ENCODE data around the gene DIO3. TPM values are rescaled to one million over a fixed set of nuclear protein-coding genes. Genes with fewer than 3 reads are reported as not detected.

Gene DIO3
- total and polyA plus RNA-seq, 2 of the 4 experiments (the other 2 are of a cell fraction), result not detected

DNA sequence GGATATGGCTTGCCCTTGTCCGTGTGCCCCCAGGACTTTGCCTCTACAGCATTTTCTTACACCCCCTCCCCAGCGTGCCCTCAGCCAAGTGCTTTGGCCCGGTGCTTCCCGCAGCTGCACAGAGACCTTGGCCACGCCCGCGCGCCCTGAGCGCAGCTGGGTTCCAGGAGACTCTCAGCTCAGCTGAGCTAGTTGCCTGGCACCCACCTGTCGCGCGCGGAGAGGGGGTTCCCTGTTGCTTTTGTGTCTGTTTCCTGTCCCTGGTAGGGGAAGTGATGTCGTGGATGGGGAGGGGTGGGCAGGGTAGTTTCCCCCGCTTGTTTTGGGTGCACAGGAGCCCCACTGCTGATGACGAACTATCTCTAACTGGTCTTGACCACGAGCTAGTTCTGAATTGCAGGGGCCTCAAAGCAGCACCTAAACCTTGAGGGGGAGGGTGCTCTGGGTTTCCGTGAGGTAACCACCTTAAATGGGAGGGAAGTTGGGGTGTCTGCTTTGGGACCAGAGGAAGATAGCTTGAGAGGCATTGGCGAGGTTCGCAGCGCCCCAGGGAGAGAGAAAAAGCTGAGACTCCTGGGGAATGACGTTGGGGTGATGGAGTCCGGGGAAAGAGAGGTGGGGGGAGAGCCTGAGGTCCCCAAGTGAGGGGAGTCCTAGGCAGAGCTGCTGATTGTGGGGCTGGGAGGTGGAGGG lies 1.5 kb downstream of the DIO3 start:
- Histone ChIP-seq H2AK5ac (ENCODE audit: low read depth, low read length) (no peak overlapping the region), H3K27ac (ENCODE audit: insufficient read depth, low read length) (no peak overlapping the region), H2AK9ac (replicated peaks; ENCODE audit: low read depth, low read length, poor library complexity) (no peak overlapping the region), H3K9me1 (ENCODE audit: insufficient read depth, low read length) (no peaks in the 10 kb centered on the region), H3K14ac (replicated peaks; ENCODE audit: low read depth, low read length) (no peak overlapping the region), H3K4me1 (ENCODE audit: control insufficient read depth, insufficient read depth, low read length) (no peaks in the 10 kb centered on the region), H3K79me1 (ENCODE audit: low read depth in 1 of 2, low read length in 2 of 2) (no peaks in the 10 kb centered on the region), H3K27me3 (ENCODE audit: control insufficient read depth, insufficient read depth, low read length) (peaks cover 79% of the 10 kb centered on the region), H3K18ac (ENCODE audit: low read depth, low read length) (no peak overlapping the region), H4K91ac (ENCODE audit: insufficient read depth, low read depth, low read length) (no peak overlapping the region), H3K23ac (ENCODE audit: low read depth, low read length) (no peak overlapping the region), H2AFZ (replicated peaks; ENCODE audit: low read length, poor library complexity) (no peak overlapping the region), H2BK5ac (ENCODE audit: low read depth, low read length, poor library complexity, severe bottlenecking) (no peak overlapping the region), H2BK20ac (ENCODE audit: low read depth, low read length) (no peak overlapping the region), H3K36me3 (ENCODE audit: control insufficient read depth, insufficient read depth, low read length) (no peaks in the 10 kb centered on the region), H4K8ac (ENCODE audit: low read depth in 2 of 2, low read length in 2 of 2) (no peak overlapping the region), H3K4ac (ENCODE audit: low read depth, low read length) (no peak overlapping the region), H4K20me1 (ENCODE audit: insufficient read depth, low read length) (no peaks in the 10 kb centered on the region), H3K4me2 (ENCODE audit: low read depth, low read length) (no peak overlapping the region), H2BK120ac (ENCODE audit: low read depth, low read length) (no peak overlapping the region), H3K9ac (ENCODE audit: low read depth, low read length) (no peak overlapping the region), H3K56ac (ENCODE audit: extremely low read depth, insufficient read depth, low read length) (no peak overlapping the region), H3K4me3 (ENCODE audit: insufficient read depth, low read depth, low read length) (no peak overlapping the region), H2BK15ac (ENCODE audit: low read depth, low read length) (no peak overlapping the region), H4K5ac (ENCODE audit: low read depth, low read length) (no peak overlapping the region), H3K9me3 (ENCODE audit: control insufficient read depth, insufficient read depth, low read length) (peaks cover 12% of the 10 kb centered on the region; the same call in 1 of the 2 replicates)
- 10% methylated on average over 9 of the region's 23 CpGs; no CpG with 5 or more reads in 1 of the 2 experiments for WGBS, 2 experiments (ENCODE audit: extremely low coverage in 2 of 2, insufficient read length in 1 of 2)
- BruUV-seq (replicated peaks), result no TSS peak
- no peak for TF ChIP-seq CHD1 (IDR thresholded peaks at IDR 0.05; ENCODE audit: low read depth, low read length)
- TF ChIP-seq POLR2A (IDR thresholded peaks at IDR 0.05; ENCODE audit: low read depth, low read length), result no peak
- no peak for TF ChIP-seq MXI1 (IDR thresholded peaks at IDR 0.05; ENCODE audit: borderline replicate concordance, low read depth, low read length)
- TF ChIP-seq RCOR1 (IDR thresholded peaks at IDR 0.05; ENCODE audit: insufficient replicate concordance, low read length), result no peak
- no peak for TF ChIP-seq BHLHE40 (IDR thresholded peaks at IDR 0.05; ENCODE audit: low read depth, low read length)
- TF ChIP-seq, protein P1, sequence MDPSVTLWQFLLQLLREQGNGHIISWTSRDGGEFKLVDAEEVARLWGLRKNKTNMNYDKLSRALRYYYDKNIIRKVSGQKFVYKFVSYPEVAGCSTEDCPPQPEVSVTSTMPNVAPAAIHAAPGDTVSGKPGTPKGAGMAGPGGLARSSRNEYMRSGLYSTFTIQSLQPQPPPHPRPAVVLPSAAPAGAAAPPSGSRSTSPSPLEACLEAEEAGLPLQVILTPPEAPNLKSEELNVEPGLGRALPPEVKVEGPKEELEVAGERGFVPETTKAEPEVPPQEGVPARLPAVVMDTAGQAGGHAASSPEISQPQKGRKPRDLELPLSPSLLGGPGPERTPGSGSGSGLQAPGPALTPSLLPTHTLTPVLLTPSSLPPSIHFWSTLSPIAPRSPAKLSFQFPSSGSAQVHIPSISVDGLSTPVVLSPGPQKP (IDR thresholded peaks at IDR 0.05; ENCODE audit: borderline replicate concordance, low read depth, low read length), result no peak
- no peak for TF ChIP-seq SMC3 (IDR thresholded peaks at IDR 0.05; ENCODE audit: low read depth, low read length)
- no peak for TF ChIP-seq CEBPB (IDR thresholded peaks at IDR 0.05; ENCODE audit: low read depth, low read length)
- no peak for TF ChIP-seq MAFK (IDR thresholded peaks at IDR 0.05; ENCODE audit: low read depth, low read length)
- TF ChIP-seq, protein P2, sequence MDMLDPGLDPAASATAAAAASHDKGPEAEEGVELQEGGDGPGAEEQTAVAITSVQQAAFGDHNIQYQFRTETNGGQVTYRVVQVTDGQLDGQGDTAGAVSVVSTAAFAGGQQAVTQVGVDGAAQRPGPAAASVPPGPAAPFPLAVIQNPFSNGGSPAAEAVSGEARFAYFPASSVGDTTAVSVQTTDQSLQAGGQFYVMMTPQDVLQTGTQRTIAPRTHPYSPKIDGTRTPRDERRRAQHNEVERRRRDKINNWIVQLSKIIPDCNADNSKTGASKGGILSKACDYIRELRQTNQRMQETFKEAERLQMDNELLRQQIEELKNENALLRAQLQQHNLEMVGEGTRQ (IDR thresholded peaks at IDR 0.05; ENCODE audit: low read depth, low read length), result no peak
- TF ChIP-seq MAZ (IDR thresholded peaks at IDR 0.05; ENCODE audit: borderline replicate concordance, low read depth, low read length), result no peak
- TF ChIP-seq, protein P3, sequence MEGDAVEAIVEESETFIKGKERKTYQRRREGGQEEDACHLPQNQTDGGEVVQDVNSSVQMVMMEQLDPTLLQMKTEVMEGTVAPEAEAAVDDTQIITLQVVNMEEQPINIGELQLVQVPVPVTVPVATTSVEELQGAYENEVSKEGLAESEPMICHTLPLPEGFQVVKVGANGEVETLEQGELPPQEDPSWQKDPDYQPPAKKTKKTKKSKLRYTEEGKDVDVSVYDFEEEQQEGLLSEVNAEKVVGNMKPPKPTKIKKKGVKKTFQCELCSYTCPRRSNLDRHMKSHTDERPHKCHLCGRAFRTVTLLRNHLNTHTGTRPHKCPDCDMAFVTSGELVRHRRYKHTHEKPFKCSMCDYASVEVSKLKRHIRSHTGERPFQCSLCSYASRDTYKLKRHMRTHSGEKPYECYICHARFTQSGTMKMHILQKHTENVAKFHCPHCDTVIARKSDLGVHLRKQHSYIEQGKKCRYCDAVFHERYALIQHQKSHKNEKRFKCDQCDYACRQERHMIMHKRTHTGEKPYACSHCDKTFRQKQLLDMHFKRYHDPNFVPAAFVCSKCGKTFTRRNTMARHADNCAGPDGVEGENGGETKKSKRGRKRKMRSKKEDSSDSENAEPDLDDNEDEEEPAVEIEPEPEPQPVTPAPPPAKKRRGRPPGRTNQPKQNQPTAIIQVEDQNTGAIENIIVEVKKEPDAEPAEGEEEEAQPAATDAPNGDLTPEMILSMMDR (conservative IDR thresholded peaks at IDR 0.05; ENCODE audit: low read depth, low read length), result no peak
- TF ChIP-seq NFE2L2 (IDR thresholded peaks at IDR 0.05; ENCODE audit: low read depth, low read length), result no peak
- TF ChIP-seq RAD21 (IDR thresholded peaks at IDR 0.05; ENCODE audit: low read length), result no peak
- TF ChIP-seq RFX5 (IDR thresholded peaks at IDR 0.05; ENCODE audit: low read depth, low read length), result no peak
- TF ChIP-seq FOS (IDR thresholded peaks at IDR 0.05; ENCODE audit: low read depth, low read length), result no peak
- ChIA-PET CTCF (no interaction called here), POLR2A (ENCODE audit: unreplicated experiment) (no interaction called here)
- ATAC-seq (ENCODE audit: low read depth) (no peak), DNase-seq (no peak)
- intact Hi-C loops (cut with micrococcal nuclease) (no loop called here), dilution Hi-C loops (cut with HindIII; ENCODE audit: low sequenced_read_pairs, unreplicated experiment) (no loop called here), in situ Hi-C loops (cut with MboI; ENCODE audit: low sequenced_read_pairs) (no loop called here)

Data from IMR-90 (cell line).